GM12864 (cell line): ENCODE measurements around the gene ZSCAN18.

Source experiments
- DNase-seq: peaks from one replicate; pipeline ENCODE4 v3.0.0-alpha.2; 2011; ENCODE audit warnings: low read depth
- H3K4me3 ChIP-seq: 2 replicates; pipeline ENCODE4 v1.5.1; 2011; ENCODE audit warnings: mild to moderate bottlenecking, low read depth, low read length, control low read depth
- TF ChIP-seq, protein P1 (sequence below): IDR thresholded peaks from 2 replicates; pipeline ENCODE4 v1.5.1; 2011; ENCODE audit warnings: low read depth, mild to moderate bottlenecking, moderate library complexity, low read length, control low read depth, inconsistent platforms; ENCODE audit errors: missing control alignments

ZSCAN18 gene

DNA sequence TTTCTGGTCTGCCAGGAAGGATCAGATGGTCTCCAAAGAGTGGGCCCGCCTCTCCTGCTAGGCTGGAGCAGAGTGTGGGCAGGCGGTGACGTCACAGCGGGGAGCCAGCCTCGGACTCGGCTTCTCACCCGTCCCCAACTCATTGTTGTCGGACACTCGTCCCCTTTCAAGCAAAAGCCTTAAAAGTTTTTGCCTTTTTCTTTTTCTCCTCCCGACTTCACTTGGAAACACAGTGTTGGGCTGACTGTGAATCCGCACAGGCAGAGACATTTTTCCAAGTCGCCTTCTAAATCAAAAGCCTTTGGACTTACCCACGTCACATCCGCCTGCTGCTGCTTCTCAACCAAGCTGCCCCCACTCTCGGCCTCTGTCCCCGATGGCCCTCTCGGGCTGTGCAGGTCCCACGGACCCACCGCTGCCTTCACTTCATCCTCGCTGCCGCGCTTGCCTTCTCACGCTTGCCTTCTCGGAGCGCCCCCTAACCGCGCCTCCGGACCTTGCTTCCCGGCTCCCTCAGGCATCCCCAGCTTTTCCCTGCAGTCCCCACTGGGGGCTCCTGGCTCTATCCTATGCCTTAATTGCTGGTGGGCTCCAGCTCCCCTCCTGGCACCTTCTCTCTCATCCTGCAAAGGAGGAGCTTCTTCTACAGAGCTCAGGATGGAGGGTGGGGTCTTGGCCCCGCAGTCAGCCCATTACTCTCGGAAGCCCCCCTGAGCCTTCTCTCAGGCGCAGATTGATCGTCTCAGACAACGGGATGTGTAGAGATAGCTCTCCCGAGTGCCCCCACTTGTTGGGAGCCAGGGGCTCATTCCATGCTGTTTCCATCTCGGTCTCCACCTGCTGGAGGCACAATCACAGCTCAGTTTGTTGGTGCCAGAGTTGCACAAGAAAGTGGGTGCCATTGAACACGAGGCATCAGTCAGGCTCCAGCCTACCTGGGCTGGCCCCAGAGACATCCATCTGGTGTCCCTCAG lies 42.8 kb downstream of the ZSCAN18 start:
- TF ChIP-seq, protein P1, sequence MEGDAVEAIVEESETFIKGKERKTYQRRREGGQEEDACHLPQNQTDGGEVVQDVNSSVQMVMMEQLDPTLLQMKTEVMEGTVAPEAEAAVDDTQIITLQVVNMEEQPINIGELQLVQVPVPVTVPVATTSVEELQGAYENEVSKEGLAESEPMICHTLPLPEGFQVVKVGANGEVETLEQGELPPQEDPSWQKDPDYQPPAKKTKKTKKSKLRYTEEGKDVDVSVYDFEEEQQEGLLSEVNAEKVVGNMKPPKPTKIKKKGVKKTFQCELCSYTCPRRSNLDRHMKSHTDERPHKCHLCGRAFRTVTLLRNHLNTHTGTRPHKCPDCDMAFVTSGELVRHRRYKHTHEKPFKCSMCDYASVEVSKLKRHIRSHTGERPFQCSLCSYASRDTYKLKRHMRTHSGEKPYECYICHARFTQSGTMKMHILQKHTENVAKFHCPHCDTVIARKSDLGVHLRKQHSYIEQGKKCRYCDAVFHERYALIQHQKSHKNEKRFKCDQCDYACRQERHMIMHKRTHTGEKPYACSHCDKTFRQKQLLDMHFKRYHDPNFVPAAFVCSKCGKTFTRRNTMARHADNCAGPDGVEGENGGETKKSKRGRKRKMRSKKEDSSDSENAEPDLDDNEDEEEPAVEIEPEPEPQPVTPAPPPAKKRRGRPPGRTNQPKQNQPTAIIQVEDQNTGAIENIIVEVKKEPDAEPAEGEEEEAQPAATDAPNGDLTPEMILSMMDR: no peak
- DNase-seq: no peak
- no peak overlapping the region for H3K4me3 ChIP-seq

DNA sequence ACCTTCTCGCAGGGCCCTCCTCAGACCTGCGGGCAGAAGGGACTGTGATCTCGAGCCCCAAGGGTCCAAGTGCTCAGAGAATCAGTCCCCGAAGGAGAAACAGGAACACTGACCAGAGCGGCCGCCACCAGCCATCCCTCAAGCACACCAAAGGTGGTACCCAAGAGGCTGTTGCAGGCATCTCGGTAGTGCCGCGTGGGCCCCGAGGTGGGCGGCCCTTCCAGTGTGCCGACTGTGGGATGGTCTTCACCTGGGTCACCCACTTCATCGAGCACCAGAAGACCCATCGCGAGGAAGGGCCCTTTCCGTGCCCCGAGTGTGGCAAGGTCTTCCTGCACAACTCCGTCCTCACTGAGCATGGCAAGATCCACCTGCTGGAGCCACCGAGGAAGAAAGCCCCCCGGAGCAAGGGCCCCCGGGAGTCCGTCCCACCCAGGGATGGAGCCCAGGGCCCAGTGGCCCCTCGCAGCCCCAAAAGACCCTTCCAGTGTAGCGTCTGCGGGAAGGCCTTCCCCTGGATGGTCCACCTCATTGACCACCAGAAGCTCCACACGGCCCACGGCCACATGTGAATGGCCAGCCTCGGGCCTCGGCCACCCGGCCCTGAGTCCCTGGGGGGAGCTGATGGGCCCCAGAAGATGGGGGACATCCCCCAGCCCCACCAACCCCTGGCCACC lies 44.4 kb downstream of the ZSCAN18 start:
- TF ChIP-seq, protein P1: no peak
- no peak for DNase-seq
- no peak overlapping the region for H3K4me3 ChIP-seq

DNA sequence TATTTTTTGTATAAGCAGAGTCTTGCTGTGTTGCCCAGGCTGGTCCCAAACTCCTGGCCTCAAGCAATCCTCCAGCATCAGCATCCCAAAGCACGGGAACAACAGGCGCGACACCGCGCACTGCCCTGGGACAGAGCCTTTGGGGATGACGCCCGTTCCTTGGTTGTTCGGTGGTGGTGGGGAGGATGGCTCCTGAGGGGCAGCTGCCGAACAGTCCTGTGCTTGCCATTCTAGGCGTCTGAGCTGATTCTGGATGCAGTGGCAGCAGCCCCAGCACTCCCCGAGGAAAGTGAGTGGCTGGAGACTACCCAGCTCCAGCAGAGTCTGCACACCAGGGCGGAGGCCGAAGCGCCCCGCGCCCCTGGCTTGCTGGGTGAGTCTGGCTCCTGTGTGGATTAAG lies 45.8 kb downstream of the ZSCAN18 start:
- no peak overlapping the region for H3K4me3 ChIP-seq
- no peak for DNase-seq
- TF ChIP-seq, protein P1: no peak

DNA sequence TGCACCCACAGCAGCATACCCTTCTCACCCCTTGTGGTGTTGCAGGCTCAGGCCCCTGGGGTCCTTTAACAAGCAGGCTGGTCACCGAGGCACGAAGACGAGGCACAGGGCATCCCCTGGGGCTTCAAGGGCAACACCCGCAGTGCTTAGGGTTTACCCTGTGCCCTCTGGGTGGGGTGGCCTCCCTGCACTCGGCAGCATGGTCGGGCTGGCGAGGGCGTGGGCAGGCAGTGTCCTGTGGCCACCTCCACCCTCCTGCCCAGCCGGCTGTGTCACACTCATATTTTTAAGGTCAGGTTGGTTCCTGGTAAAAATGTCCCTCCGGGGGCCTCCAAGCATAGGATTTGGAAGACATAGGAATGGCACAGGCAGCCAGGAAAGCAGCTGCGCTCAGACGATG lies 50.4 kb downstream of the ZSCAN18 start:
- no peak overlapping the region for H3K4me3 ChIP-seq
- TF ChIP-seq, protein P1: no peak
- DNase-seq: no peak

DNA sequence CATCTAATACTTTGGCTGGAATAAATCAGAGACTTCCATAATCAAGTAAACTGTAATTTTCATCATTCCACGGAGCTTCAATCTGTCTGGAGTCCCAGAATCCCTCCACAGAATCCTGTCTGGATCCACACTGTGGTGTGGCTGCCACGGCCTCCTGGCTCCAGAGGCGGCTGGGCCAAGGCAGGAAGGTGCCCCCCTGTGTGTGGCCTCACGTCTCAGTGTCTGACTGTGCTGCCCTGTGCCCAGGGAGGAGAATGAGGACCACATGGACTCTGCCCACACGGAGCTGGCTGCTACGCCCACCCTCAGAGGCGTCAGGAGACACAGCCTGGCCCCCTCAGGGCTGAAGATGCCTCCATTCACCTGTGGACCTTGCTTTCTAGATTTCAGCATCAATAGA lies 51.2 kb downstream of the ZSCAN18 start:
- DNase-seq: no peak
- TF ChIP-seq, protein P1: no peak
- H3K4me3 ChIP-seq: no peak overlapping the region

DNA sequence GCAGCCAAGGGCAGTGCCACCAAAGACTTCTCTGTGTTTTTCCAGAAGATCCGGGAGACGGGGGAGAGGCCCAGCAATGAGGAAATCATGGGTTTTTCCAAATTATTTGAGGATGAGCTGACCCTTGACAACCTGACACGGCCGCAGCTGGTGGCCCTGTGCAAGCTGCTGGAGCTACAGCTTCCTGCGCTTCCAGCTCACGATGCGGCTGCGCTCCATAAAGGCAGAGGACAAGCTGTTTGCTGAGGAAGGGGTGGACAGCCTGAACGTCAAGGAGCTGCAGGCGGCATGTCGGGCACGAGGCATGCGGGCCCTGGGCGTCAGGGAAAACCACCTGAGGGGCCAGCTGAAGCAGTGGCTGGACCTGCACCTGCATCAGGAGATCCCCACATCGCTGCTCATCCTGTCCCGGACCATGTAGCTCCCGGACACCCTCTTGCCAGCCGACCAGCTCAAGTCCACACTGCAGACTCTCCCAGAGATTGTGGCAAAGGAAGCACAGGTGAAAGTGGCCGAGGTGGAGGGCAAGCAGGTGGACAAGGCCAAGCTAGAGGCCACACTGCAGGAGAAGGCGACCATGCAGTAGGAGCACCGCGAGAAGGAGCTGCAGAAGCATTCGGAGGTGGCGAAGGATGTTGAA lies 52.5 kb downstream of the ZSCAN18 start:
- no peak overlapping the region for H3K4me3 ChIP-seq
- TF ChIP-seq, protein P1: no peak

More for the DNA sequence above, 52.5 kb downstream of the ZSCAN18 start:
- no peak for DNase-seq
